ENCODE data around the gene ZNF462. TPM values are rescaled to one million over a fixed set of nuclear protein-coding genes. Genes with fewer than 3 reads are reported as not detected.

Gene ZNF462, protein sequence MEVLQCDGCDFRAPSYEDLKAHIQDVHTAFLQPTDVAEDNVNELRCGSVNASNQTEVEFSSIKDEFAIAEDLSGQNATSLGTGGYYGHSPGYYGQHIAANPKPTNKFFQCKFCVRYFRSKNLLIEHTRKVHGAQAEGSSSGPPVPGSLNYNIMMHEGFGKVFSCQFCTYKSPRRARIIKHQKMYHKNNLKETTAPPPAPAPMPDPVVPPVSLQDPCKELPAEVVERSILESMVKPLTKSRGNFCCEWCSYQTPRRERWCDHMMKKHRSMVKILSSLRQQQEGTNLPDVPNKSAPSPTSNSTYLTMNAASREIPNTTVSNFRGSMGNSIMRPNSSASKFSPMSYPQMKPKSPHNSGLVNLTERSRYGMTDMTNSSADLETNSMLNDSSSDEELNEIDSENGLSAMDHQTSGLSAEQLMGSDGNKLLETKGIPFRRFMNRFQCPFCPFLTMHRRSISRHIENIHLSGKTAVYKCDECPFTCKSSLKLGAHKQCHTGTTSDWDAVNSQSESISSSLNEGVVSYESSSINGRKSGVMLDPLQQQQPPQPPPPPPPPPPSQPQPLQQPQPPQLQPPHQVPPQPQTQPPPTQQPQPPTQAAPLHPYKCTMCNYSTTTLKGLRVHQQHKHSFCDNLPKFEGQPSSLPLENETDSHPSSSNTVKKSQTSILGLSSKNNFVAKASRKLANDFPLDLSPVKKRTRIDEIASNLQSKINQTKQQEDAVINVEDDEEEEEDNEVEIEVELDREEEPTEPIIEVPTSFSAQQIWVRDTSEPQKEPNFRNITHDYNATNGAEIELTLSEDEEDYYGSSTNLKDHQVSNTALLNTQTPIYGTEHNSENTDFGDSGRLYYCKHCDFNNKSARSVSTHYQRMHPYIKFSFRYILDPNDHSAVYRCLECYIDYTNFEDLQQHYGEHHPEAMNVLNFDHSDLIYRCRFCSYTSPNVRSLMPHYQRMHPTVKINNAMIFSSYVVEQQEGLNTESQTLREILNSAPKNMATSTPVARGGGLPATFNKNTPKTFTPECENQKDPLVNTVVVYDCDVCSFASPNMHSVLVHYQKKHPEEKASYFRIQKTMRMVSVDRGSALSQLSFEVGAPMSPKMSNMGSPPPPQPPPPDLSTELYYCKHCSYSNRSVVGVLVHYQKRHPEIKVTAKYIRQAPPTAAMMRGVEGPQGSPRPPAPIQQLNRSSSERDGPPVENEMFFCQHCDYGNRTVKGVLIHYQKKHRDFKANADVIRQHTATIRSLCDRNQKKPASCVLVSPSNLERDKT (N-terminal part only)
- 26.2 and 32.1 TPM in 2 replicates for total RNA-seq

DNA sequence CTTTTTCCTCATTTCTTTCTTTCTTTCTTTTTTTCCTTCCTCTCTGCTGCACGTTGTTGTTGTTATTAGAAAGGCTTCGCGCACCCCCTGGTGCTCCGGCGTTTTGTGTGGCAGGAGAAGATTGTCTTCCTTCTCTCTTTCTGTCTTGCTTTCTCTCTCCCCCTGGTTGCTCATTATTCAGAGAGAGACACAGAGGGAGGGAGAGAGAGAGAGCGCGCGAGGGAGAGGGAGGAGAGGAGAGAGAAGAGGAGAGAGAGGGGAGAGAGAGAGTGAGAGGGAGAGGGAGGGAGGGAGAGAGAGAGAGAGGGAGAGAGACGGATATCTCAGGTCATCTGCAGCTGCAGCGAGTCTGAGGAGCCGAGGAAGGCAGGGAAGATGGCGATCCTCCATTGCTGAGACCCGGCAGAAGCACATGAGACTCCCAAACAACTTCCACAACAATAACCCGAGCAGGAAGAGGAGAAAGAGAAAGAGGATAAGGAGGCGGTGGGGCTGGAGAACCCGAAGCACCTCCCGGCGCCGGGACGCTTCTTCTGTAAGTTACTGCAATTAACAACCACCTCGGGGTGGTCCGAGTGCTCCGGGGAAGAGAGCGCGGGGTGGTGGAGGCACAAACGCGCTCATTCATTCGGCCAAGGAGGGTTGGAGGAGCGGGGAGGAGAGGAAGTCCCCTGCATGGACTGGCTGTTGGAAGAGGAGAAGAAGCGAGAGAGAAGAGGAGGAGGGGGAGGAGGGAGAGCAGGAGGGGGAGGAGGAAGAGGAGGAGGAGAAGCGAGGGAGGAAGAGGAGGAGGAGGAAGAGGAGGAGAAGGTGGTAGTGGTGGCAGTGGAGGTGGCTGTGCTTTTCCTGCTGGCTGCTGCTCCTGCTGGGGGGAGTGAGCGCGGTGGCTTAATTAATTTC lies at the start of gene ZNF462:
Gene ZNF462, plus strand, starts transcription at position 346 of the 900 bp plus-strand sequence. CDS start 60,218 bp downstream, outside the sequence.
- no peak for DNase-seq (ENCODE audit: low read depth)

DNA sequence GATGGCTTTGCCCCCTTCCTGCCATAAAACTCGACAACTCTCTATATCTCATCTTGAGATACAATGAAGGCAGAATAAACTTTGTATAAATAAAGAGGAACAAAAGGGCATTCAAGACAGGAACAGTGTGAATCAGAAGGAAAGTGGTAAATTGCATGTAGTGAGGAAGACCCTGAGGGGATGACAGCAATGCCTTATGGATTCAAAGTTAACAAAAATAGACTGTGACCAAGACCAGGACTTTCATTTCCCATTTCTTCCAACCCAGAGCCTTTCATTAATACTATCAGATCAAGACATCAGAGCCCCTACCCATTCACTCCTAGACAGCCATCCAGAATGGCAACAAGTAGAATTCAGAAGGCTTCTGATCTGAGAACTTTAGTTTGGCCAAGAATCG lies 46.4 kb upstream of the ZNF462 start:
- DNase-seq (ENCODE audit: low read depth) = no peak
- H3K27me3 ChIP-seq (ENCODE audit: control insufficient read depth, insufficient read depth, low read length) = no peaks in the 10 kb centered on the region
- TF ChIP-seq, protein P1, sequence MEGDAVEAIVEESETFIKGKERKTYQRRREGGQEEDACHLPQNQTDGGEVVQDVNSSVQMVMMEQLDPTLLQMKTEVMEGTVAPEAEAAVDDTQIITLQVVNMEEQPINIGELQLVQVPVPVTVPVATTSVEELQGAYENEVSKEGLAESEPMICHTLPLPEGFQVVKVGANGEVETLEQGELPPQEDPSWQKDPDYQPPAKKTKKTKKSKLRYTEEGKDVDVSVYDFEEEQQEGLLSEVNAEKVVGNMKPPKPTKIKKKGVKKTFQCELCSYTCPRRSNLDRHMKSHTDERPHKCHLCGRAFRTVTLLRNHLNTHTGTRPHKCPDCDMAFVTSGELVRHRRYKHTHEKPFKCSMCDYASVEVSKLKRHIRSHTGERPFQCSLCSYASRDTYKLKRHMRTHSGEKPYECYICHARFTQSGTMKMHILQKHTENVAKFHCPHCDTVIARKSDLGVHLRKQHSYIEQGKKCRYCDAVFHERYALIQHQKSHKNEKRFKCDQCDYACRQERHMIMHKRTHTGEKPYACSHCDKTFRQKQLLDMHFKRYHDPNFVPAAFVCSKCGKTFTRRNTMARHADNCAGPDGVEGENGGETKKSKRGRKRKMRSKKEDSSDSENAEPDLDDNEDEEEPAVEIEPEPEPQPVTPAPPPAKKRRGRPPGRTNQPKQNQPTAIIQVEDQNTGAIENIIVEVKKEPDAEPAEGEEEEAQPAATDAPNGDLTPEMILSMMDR (IDR thresholded peaks at IDR 0.05; ENCODE audit: insufficient read depth, low read length, poor library complexity, severe bottlenecking) = no peak

More for the DNA sequence above, at the start of gene ZNF462:
- H3K36me3 ChIP-seq (ENCODE audit: control insufficient read depth, insufficient read depth, low read length) = no peaks in the 10 kb centered on the region
- H3K27me3 ChIP-seq (ENCODE audit: control insufficient read depth, insufficient read depth, low read length) = no peaks in the 10 kb centered on the region
- H3K4me3 ChIP-seq (ENCODE audit: low read depth, low read length) = peak within 1 kb of the TSS; percentile 88
- TF ChIP-seq, protein P1 (IDR thresholded peaks at IDR 0.05; ENCODE audit: insufficient read depth, low read length, poor library complexity, severe bottlenecking) = peak; percentile 39

DNA sequence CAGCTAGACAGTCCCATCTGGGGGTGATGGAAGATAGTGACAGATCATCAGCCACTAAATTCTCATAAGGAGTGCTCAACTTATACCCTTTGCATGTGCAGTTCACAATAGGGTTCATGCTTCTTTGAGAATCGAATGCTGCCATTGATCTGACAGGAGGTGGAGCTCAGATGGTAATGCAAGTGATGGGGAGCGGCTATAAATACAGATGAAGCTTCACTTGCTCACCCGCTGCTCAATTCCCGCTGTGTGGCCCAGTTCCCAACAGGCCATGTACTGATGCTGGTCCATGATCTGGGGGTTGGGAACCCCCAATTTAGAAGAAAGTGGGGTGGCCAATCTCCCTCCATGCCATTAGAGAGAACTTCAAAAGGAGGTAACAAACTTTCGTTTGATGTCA lies 44.9 kb upstream of the ZNF462 start:
- no peak overlapping the region for H3K4me3 ChIP-seq (ENCODE audit: low read depth, low read length)
- H3K36me3 ChIP-seq (ENCODE audit: control insufficient read depth, insufficient read depth, low read length) = no peaks in the 10 kb centered on the region
- no peaks in the 10 kb centered on the region for H3K27me3 ChIP-seq (ENCODE audit: control insufficient read depth, insufficient read depth, low read length)
- TF ChIP-seq, protein P1 (IDR thresholded peaks at IDR 0.05; ENCODE audit: insufficient read depth, low read length, poor library complexity, severe bottlenecking) = no peak
- no peak for DNase-seq (ENCODE audit: low read depth)

More for the DNA sequence above, 46.4 kb upstream of the ZNF462 start:
- H3K36me3 ChIP-seq (ENCODE audit: control insufficient read depth, insufficient read depth, low read length) = no peaks in the 10 kb centered on the region
- H3K4me3 ChIP-seq (ENCODE audit: low read depth, low read length) = no peak overlapping the region

DNA sequence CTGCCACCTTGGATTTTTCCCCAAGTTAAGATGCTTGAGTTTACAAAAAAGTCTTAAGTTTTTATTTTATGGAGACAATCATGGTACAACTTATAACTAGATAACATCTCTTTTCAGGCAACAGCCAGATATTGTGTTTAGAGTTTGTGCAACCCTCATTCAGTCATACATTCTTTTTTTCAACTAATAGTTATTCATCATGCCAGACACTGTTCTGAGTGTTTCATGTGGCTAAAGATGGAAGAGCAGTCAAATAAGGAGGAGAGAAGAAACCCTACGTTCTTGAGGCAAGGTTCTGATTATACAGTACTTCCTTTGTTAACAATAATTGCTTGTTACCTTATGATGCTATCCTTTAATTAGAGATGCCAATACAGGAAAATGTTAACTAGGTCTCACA lies 42.1 kb upstream of the ZNF462 start:
- no peak for DNase-seq (ENCODE audit: low read depth)
- Histone ChIP-seq H3K36me3 (ENCODE audit: control insufficient read depth, insufficient read depth, low read length) (no peaks in the 10 kb centered on the region), H3K4me3 (ENCODE audit: low read depth, low read length) (no peak overlapping the region), H3K27me3 (ENCODE audit: control insufficient read depth, insufficient read depth, low read length) (no peaks in the 10 kb centered on the region)
- TF ChIP-seq, protein P1 (IDR thresholded peaks at IDR 0.05; ENCODE audit: insufficient read depth, low read length, poor library complexity, severe bottlenecking) = no peak

DNA sequence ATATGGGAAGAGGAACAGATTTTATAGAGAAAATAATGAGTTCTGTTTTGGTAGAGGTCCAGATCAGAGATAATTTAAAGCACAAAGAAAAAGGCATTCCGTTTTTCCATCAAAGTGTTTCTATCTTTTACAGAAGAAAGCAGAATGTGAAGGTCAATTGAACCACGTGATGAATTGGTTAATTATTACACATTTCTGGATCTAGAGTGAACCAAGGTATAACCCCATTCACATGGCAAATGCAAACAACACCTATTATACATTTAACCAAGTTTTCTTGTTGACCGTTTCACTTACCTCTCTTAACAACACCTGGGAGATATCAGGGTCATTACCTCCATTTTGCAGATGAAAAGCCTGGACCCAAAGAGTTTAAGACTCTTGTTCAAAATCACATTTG lies 34.9 kb upstream of the ZNF462 start:
- no peak for DNase-seq (ENCODE audit: low read depth)
- Histone ChIP-seq H3K36me3 (ENCODE audit: control insufficient read depth, insufficient read depth, low read length) (no peaks in the 10 kb centered on the region), H3K4me3 (ENCODE audit: low read depth, low read length) (no peak overlapping the region), H3K27me3 (ENCODE audit: control insufficient read depth, insufficient read depth, low read length) (no peaks in the 10 kb centered on the region)
- TF ChIP-seq, protein P1 (IDR thresholded peaks at IDR 0.05; ENCODE audit: insufficient read depth, low read length, poor library complexity, severe bottlenecking) = no peak

All from kidney epithelial cell (primary cell).